Stimulated activated CD4-positive, alpha-beta T cell treated with anti-CD3 and anti-CD28 coated beads, TNF-alpha, amount 100 ng/mL, for 48 hours (primary cell): ENCODE results near the gene PTPRD.

Source experiments
- DNase-seq, 3 donors: peaks; one replicate each; pipeline ENCODE4 v3.0.0-alpha.2; 2020; ENCODE audit warnings: low read depth in 3 of 3

PTPRD gene

GRCh38 chr9:10268531-10269485 is 344.0 kb downstream of the PTPRD start:
- DNase-seq = no peak

GRCh38 chr9:10265153-10265631 is 347.6 kb downstream of the PTPRD start:
- DNase-seq = no peak

DNA sequence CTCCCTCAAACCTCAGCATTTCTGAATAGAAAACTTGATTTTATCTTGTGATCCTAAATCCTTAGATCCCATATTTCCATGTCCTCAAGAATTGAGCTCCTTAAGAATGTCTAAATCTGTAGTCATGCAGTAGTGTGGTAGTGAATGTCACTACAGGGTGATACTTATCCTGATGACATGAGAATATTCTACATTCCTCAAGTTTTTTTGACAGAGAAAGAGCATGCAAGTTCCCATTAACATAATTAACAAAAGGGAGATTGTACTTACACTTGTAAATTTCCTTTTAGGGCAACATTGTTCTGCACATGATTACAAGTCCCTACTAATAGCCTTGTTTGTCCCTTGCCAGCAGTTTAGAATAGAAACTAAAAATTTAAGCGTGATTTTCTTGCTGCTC is 352.3 kb downstream of the PTPRD start:
- no peak for DNase-seq

DNA sequence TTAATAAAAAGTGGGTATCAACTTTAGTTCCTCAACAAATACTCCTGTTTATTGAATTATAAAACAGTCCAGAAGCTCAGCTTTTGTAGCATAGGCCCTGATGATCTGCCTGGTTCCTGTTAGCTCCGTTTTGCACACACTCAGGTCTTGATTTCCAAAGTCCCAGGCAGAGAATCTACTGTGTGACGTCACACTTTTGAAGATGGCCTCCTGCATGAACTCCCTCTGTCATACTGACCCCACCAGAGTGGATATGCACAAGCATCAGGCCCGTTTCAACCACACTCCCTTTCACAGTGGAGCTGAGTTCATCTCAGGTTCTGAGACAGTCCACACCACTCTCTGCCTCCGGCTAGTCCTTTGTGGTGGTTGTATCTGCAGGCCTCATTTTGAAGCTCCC is 353.1 kb downstream of the PTPRD start:
- DNase-seq = no peak

- DNase-seq = no peak
Measured at GRCh38 chr9:10255758-10256157, 357.0 kb downstream of the PTPRD start.

GRCh38 chr9:10254338-10254737 is 358.5 kb downstream of the PTPRD start:
- no peak for DNase-seq

- no peak for DNase-seq
Measured at GRCh38 chr9:10253341-10253740, 359.5 kb downstream of the PTPRD start.

- DNase-seq = no peak
Measured at GRCh38 chr9:10252174-10252573, 360.6 kb downstream of the PTPRD start.

GRCh38 chr9:10251490-10251889 is 361.3 kb downstream of the PTPRD start:
- DNase-seq = no peak

DNA sequence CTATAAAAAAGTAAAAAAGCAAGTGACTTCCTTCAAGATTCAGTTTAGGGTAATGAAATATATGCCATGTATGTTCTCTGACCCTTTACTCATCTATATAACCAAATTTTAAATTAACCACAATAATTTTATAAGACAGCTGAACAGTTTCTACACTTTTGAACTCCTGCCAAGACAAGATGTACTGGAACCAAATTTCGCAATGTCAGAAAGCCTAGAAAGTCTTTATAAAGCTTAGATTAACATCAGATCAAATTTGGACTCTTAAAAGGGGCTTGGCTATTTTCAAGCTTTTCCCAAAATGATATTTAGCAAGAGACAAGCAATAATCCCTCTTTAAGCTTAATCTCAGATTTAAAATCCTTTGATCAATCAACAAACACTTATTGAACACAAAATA is 362.6 kb downstream of the PTPRD start:
- no peak for DNase-seq

DNA sequence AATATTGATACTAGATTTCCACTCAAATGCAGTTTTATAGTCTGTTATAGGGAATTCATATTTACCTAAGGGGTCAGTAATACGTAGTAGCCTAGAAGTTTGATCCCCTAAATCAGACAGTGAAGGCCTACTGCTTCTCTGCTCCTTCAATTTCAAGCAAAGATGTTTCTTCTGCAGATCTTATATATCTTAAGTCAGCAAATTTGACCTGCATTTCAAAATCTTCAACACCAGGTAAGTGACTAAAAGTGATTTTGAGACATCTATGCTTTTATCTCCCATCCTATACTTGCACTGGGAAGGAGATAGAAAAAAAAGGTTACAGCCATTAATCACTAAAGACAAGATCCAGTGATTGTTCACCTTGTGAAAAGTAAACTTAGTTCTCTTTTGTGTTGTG is 363.9 kb downstream of the PTPRD start:
- DNase-seq = no peak

GRCh38 chr9:10242255-10242654 is 370.5 kb downstream of the PTPRD start:
- no peak for DNase-seq

GRCh38 chr9:10238087-10238486 is 374.7 kb downstream of the PTPRD start:
- no peak for DNase-seq

DNA sequence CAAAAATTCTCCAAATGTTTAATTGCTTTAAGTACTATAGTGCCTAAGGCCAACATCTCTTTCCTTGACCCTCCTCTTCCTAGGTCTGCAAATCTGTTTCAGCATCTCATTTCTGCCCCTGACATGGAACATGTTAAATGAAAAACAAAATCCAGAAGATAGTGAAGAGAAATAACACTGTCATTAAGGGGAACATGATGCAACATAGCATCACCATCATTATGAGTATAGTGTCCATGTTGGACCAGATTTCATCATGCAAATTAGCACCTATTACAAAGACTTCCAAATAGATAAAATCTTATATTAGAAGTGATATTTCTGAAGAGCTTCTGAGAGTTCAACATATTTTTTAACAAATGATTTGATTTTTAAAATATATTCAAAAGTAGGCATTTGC is 375.2 kb downstream of the PTPRD start:
- DNase-seq = no peak

DNA sequence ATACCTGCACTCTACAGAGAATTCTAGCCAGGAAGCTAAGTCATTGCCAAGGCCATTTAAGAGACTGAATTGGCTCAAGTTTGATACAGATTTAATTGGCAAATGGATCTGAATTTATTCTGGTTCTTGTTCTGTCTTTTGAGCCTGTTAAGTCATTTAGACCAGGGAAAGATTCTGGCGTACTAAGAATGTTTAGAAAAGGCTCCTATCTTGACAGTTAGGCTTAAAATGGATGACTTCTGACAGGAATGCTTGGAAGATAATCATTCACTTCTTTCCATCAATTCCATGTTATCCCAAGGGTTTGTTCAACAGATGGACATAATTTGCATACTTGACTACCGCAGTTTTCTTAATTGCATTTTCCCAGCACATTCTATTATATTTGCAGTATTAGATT is 376.6 kb downstream of the PTPRD start:
- no peak for DNase-seq

- no peak for DNase-seq
Measured at GRCh38 chr9:10235376-10235775, 377.4 kb downstream of the PTPRD start.

DNA sequence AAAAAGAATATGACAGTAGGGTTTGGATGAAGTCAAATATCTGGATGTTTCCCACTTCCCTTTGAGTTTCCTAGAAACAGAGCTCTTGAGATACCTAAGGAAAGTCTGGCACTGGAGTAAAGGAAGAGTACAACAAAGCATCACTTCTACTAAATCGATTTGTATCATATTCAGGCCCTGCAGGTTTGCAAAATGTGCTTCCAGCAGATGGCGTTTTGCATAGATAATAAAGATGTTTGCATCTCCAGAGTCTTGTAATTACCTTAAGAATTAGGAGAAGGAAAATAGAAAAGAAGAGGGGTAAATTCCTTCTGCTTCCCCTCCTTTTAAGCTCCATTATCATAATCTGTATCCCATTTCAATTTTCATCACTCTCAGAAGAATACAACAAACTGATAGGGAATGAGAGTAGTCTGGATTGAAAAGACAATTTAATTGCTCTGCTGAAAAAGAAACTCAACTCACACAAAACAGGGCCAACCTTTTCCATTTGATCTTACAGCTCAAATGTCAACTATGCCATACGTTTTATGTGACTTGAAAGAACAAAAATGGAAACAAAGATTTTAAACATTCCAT is 380.4 kb downstream of the PTPRD start:
- no peak for DNase-seq

DNA sequence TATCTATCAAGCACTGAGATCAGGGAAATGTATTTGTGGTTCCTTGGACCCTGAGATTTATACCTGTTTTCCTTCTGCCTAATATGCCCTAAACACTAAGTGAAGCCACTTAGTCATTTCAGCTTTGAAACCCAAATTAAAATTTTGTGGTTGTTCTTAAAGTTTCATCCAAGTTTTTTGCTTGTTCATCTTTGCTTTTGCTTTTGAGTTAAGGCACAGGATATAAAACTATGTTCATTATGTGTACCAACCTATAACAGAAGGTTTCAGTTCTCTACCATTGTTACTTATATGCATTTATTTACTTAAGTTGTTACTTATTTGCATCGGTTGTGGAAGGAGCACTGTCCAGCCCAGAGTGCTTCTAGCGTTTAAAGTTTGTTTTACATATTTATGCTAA is 382.3 kb downstream of the PTPRD start:
- DNase-seq = no peak

- no peak for DNase-seq
Measured at GRCh38 chr9:10228082-10228481, 384.7 kb downstream of the PTPRD start.

GRCh38 chr9:10226996-10227395 is 385.8 kb downstream of the PTPRD start:
- no peak for DNase-seq

DNA sequence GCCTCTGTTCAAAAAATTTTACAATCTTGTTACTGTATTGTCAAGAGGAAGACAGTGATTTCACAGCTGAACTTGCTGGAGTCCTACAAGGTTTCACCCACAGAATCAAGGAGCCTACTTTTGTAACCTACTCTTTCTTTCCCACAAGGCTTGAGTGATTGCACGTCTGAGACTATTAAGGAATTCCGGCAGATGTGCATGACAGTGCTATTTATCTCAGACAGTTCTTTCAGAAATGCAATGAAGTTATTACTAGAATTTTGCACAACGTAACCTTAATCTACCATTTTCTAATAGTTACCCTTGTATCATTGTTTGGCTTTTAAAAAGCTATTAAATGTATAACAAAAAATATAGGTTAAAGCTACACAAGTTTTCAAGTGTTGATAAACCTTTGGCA is 400.1 kb downstream of the PTPRD start:
- no peak for DNase-seq

- DNase-seq = no peak
Measured at GRCh38 chr9:10208691-10209069, 404.1 kb downstream of the PTPRD start.

DNA sequence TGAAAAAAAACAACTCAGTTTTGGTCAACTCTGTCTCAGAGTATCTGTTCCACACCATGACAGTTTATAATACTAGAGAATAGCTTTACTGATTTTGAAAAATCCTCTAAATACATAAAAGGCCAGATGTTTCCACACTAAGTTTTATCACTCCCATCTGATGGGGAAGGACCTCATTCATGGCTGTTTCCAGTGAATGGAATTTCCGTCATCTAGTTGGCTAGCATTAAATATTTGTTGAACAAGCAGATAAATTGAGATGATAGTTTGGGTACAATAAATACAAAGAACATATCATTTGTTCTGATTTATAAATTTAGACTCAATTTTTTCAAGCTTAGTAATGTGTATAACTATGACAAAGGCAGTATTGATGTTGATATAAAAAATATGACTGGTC is 408.5 kb downstream of the PTPRD start:
- no peak for DNase-seq
